ENCODE measurements around the gene TOMM70. TPM values are rescaled to one million over a fixed set of nuclear protein-coding genes. Genes with fewer than 3 reads are reported as not detected.
"Not testable (repeated sequence)": the region's sequence is repeated elsewhere in the genome, so short reads cannot be mapped to it uniquely, and the experiment has no call there.

The TOMM70 gene
- total RNA-seq, 2 experiments from 2014 or later, result 41.2 to 54.5 TPM

DNA sequence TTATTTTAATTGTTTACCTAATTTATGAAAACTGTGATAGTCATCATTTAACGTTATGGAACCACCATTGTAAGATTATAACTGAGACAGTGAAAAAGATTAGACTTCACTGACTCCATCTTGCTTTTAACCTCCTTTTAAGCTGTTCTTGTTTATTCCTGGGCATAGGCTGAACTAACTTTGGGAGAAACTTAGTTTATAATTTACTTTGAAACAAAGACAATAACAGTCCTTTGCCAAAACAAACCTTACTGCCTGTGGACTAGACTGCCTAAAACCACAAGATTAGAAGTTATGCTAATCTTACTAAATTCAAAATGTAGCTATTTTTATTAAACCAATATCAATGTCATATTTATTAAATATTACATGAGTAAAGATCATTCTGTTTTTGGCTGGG is 47.2 kb upstream of the TOMM70 start:
- DNase-seq (ENCODE audit: low spot score), result no peak

DNA sequence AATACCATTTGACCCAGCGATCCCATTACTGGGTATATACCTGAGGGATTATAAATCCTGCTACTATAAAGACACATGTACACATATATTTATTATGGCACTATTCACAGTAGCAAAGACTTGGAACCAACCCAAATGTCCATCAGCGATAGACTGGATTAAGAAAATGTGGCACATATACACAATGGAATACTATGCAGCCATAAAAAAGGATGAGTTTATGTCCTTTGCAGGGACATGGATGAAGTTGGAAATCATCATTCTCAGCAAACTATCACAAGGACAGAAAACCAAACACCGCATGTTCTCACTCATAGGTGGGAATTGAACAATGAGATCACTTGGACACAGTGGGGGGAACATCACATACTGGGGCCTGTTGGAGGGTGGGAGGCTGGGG is 46.2 kb upstream of the TOMM70 start:
- H3K4me1 ChIP-seq (ENCODE audit: insufficient read depth, low read length, poor library complexity, severe bottlenecking); H3K27ac ChIP-seq (ENCODE audit: low read depth, low read length, poor library complexity, severe bottlenecking); POLR2A ChIA-PET; CTCF ChIA-PET (ENCODE audit: unreplicated experiment); H3K36me3 ChIP-seq (ENCODE audit: insufficient read depth, low read length); intact Hi-C loops (cut with micrococcal nuclease; ENCODE audit: unreplicated experiment); H3K4me2 ChIP-seq (ENCODE audit: low read length); H3K4me3 ChIP-seq (ENCODE audit: low read depth, low read length, poor library complexity, severe bottlenecking); DNase-seq (ENCODE audit: low spot score); H3K9me2 ChIP-seq (ENCODE audit: insufficient read depth, low read length); H2AFZ ChIP-seq (ENCODE audit: low read length); H4K20me1 ChIP-seq (ENCODE audit: insufficient read depth, low read length); H3K79me2 ChIP-seq (ENCODE audit: insufficient read depth, low read depth, low read length); BruUV-seq (replicated peaks): not testable (repeated sequence)
- H3K9me3 ChIP-seq (ENCODE audit: low read length), result peaks cover 16% of the 10 kb centered on the region

More for the DNA sequence above, 47.2 kb upstream of the TOMM70 start:
- TF ChIP-seq, protein P1, sequence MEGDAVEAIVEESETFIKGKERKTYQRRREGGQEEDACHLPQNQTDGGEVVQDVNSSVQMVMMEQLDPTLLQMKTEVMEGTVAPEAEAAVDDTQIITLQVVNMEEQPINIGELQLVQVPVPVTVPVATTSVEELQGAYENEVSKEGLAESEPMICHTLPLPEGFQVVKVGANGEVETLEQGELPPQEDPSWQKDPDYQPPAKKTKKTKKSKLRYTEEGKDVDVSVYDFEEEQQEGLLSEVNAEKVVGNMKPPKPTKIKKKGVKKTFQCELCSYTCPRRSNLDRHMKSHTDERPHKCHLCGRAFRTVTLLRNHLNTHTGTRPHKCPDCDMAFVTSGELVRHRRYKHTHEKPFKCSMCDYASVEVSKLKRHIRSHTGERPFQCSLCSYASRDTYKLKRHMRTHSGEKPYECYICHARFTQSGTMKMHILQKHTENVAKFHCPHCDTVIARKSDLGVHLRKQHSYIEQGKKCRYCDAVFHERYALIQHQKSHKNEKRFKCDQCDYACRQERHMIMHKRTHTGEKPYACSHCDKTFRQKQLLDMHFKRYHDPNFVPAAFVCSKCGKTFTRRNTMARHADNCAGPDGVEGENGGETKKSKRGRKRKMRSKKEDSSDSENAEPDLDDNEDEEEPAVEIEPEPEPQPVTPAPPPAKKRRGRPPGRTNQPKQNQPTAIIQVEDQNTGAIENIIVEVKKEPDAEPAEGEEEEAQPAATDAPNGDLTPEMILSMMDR (conservative IDR thresholded peaks at IDR 0.05; ENCODE audit: low read length), result no peak
- TF ChIP-seq EZH2phosphoT487 (IDR thresholded peaks at IDR 0.05; ENCODE audit: borderline replicate concordance, low read depth, low read length), result no peak
- Histone ChIP-seq H4K20me1 (ENCODE audit: insufficient read depth, low read length) (no peaks in the 10 kb centered on the region), H3K79me2 (ENCODE audit: insufficient read depth, low read depth, low read length) (no peaks in the 10 kb centered on the region), H3K4me1 (ENCODE audit: insufficient read depth, low read length, poor library complexity, severe bottlenecking) (no peaks in the 10 kb centered on the region), H3K36me3 (ENCODE audit: insufficient read depth, low read length) (no peaks in the 10 kb centered on the region; the same call in 1 of the 2 replicates), H3K9me3 (ENCODE audit: low read length) (peaks cover 16% of the 10 kb centered on the region), H2AFZ (ENCODE audit: low read length) (no peak overlapping the region), H3K4me3 (ENCODE audit: low read depth, low read length, poor library complexity, severe bottlenecking) (no peak overlapping the region), H3K27ac (ENCODE audit: low read depth, low read length, poor library complexity, severe bottlenecking) (no peak overlapping the region), H3K4me2 (ENCODE audit: low read length) (no peak overlapping the region), H3K9me2 (ENCODE audit: insufficient read depth, low read length) (no peaks in the 10 kb centered on the region)
- intact Hi-C loops (cut with micrococcal nuclease; ENCODE audit: unreplicated experiment), result no loop called here
- BruUV-seq (replicated peaks), result no TSS peak
- ChIA-PET CTCF (ENCODE audit: unreplicated experiment) (no interaction called here), POLR2A (interaction anchor here (0.6 to 2.5 kb wide), 7 partner anchors 9 to 456 kb away, joined by 3 to 8 read pairs (median 4); no protein-coding TSS in a partner anchor)

GRCh38 chr3:100443690-100444089 is 42.8 kb upstream of the TOMM70 start:
- POLR2A ChIA-PET, result no interaction called here

More at GRCh38 chr3:100443690-100444089, 42.8 kb upstream of the TOMM70 start:
- CTCF ChIA-PET (ENCODE audit: unreplicated experiment), result no interaction called here
- Histone ChIP-seq H3K79me2 (ENCODE audit: insufficient read depth, low read depth, low read length) (no peaks in the 10 kb centered on the region), H3K4me1 (ENCODE audit: insufficient read depth, low read length, poor library complexity, severe bottlenecking) (no peaks in the 10 kb centered on the region), H3K9me2 (ENCODE audit: insufficient read depth, low read length) (no peaks in the 10 kb centered on the region), H3K4me2 (ENCODE audit: low read length) (no peak overlapping the region), H3K36me3 (ENCODE audit: insufficient read depth, low read length) (no peaks in the 10 kb centered on the region; the same call in 1 of the 2 replicates), H3K9me3 (ENCODE audit: low read length) (peaks cover 16% of the 10 kb centered on the region), H3K27ac (ENCODE audit: low read depth, low read length, poor library complexity, severe bottlenecking) (no peak overlapping the region), H4K20me1 (ENCODE audit: insufficient read depth, low read length) (no peaks in the 10 kb centered on the region), H3K4me3 (ENCODE audit: low read depth, low read length, poor library complexity, severe bottlenecking) (no peak overlapping the region), H2AFZ (ENCODE audit: low read length) (no peak overlapping the region)
- BruUV-seq (replicated peaks), result no TSS peak
- intact Hi-C loops (cut with micrococcal nuclease; ENCODE audit: unreplicated experiment), result no loop called here
- peak; percentile 27 for DNase-seq (ENCODE audit: low spot score)
- TF ChIP-seq, protein P1 (conservative IDR thresholded peaks at IDR 0.05; ENCODE audit: low read length), result no peak
- TF ChIP-seq EZH2phosphoT487 (IDR thresholded peaks at IDR 0.05; ENCODE audit: borderline replicate concordance, low read depth, low read length), result no peak

Data from OCI-LY7 (cell line).